ENCODE data around the gene ZNF644.

The ZNF644 gene

GRCh38 chr1:90952906-90953305 lies 68.9 kb downstream of the ZNF644 start:
- Histone ChIP-seq H3K27me3 (replicated peaks; ENCODE audit: control insufficient read depth, insufficient read depth, low read length) (no peaks in the 10 kb centered on the region), H3K4me3 (replicated peaks; ENCODE audit: low read depth, low read length) (no peak overlapping the region), H3K36me3 (ENCODE audit: control insufficient read depth, insufficient read depth, low read length) (no peaks in the 10 kb centered on the region)
- TF ChIP-seq CTCF (IDR thresholded peaks at IDR 0.05; ENCODE audit: insufficient read depth, low read length, poor library complexity, severe bottlenecking) = no peak
- DNase-seq (ENCODE audit: extremely low read depth, insufficient read length) = no peak

- H3K36me3 ChIP-seq (ENCODE audit: control insufficient read depth, insufficient read depth, low read length) = no peaks in the 10 kb centered on the region
Measured at GRCh38 chr1:90951009-90951408, 70.8 kb downstream of the ZNF644 start.

GRCh38 chr1:90948301-90948700 lies 73.5 kb downstream of the ZNF644 start:
- Histone ChIP-seq H3K4me3 (replicated peaks; ENCODE audit: low read depth, low read length) (no peak overlapping the region), H3K27me3 (replicated peaks; ENCODE audit: control insufficient read depth, insufficient read depth, low read length) (no peaks in the 10 kb centered on the region), H3K36me3 (ENCODE audit: control insufficient read depth, insufficient read depth, low read length) (no peaks in the 10 kb centered on the region)
- no peak for DNase-seq (ENCODE audit: extremely low read depth, insufficient read length)
- no peak for TF ChIP-seq CTCF (IDR thresholded peaks at IDR 0.05; ENCODE audit: insufficient read depth, low read length, poor library complexity, severe bottlenecking)

More at GRCh38 chr1:90951009-90951408, 70.8 kb downstream of the ZNF644 start:
- TF ChIP-seq CTCF (IDR thresholded peaks at IDR 0.05; ENCODE audit: insufficient read depth, low read length, poor library complexity, severe bottlenecking) = no peak
- no peak for DNase-seq (ENCODE audit: extremely low read depth, insufficient read length)
- Histone ChIP-seq H3K27me3 (replicated peaks; ENCODE audit: control insufficient read depth, insufficient read depth, low read length) (no peaks in the 10 kb centered on the region), H3K4me3 (replicated peaks; ENCODE audit: low read depth, low read length) (no peak overlapping the region)

- Histone ChIP-seq H3K36me3 (ENCODE audit: control insufficient read depth, insufficient read depth, low read length) (no peaks in the 10 kb centered on the region), H3K27me3 (replicated peaks; ENCODE audit: control insufficient read depth, insufficient read depth, low read length) (no peaks in the 10 kb centered on the region), H3K4me3 (replicated peaks; ENCODE audit: low read depth, low read length) (no peak overlapping the region)
- DNase-seq (ENCODE audit: extremely low read depth, insufficient read length) = no peak
- no peak for TF ChIP-seq CTCF (IDR thresholded peaks at IDR 0.05; ENCODE audit: insufficient read depth, low read length, poor library complexity, severe bottlenecking)
Measured at GRCh38 chr1:90946630-90947029, 75.2 kb downstream of the ZNF644 start.

- DNase-seq (ENCODE audit: extremely low read depth, insufficient read length) = no peak
- Histone ChIP-seq H3K4me3 (replicated peaks; ENCODE audit: low read depth, low read length) (no peak overlapping the region), H3K36me3 (ENCODE audit: control insufficient read depth, insufficient read depth, low read length) (no peaks in the 10 kb centered on the region), H3K27me3 (replicated peaks; ENCODE audit: control insufficient read depth, insufficient read depth, low read length) (no peaks in the 10 kb centered on the region)
- no peak for TF ChIP-seq CTCF (IDR thresholded peaks at IDR 0.05; ENCODE audit: insufficient read depth, low read length, poor library complexity, severe bottlenecking)
Measured at GRCh38 chr1:90945287-90945686, 76.5 kb downstream of the ZNF644 start.

- DNase-seq (ENCODE audit: extremely low read depth, insufficient read length) = no peak
- Histone ChIP-seq H3K27me3 (replicated peaks; ENCODE audit: control insufficient read depth, insufficient read depth, low read length) (no peaks in the 10 kb centered on the region), H3K4me3 (replicated peaks; ENCODE audit: low read depth, low read length) (no peak overlapping the region), H3K36me3 (ENCODE audit: control insufficient read depth, insufficient read depth, low read length) (no peaks in the 10 kb centered on the region; the same call in 1 of the 2 replicates)
- no peak for TF ChIP-seq CTCF (IDR thresholded peaks at IDR 0.05; ENCODE audit: insufficient read depth, low read length, poor library complexity, severe bottlenecking)
Measured at GRCh38 chr1:90943966-90944365, 77.9 kb downstream of the ZNF644 start.

Data from GM06990 (cell line).